Non-pigmented ciliary epithelial cell (primary cell): ENCODE measurements around the gene SIDT2.
"Not testable (repeated sequence)": the region's sequence is repeated elsewhere in the genome, so short reads cannot be mapped to it uniquely, and the experiment has no call there.

Experiments
- DNase-seq: peaks from one replicate; pipeline ENCODE4 v3.0.0-alpha.2; 2010; ENCODE audit warnings: low read depth

The SIDT2 gene

GRCh38 chr11:117204283-117205080, 25.9 kb downstream of the SIDT2 start:
- no peak for DNase-seq

- DNase-seq: no peak
Observed at GRCh38 chr11:117205211-117205818, 26.8 kb downstream of the SIDT2 start.

- not testable (repeated sequence) for DNase-seq
Observed at GRCh38 chr11:117206111-117206510, 27.6 kb downstream of the SIDT2 start.

GRCh38 chr11:117206859-117207258, 28.3 kb downstream of the SIDT2 start:
- not testable (repeated sequence) for DNase-seq

GRCh38 chr11:117207481-117207880, 28.9 kb downstream of the SIDT2 start:
- DNase-seq: not testable (repeated sequence)

- not testable (repeated sequence) for DNase-seq
Observed at GRCh38 chr11:117208710-117209109, 30.2 kb downstream of the SIDT2 start.

GRCh38 chr11:117209351-117210125, 31.0 kb downstream of the SIDT2 start:
- not testable (repeated sequence) for DNase-seq

- no peak for DNase-seq
Observed at GRCh38 chr11:117210620-117211019, 32.1 kb downstream of the SIDT2 start.

GRCh38 chr11:117212697-117213355, 34.3 kb downstream of the SIDT2 start:
- DNase-seq: no peak

- no peak for DNase-seq
Observed at GRCh38 chr11:117214404-117215110, 36.0 kb downstream of the SIDT2 start.

GRCh38 chr11:117217141-117218084, 38.9 kb downstream of the SIDT2 start:
- no peak for DNase-seq

- no peak for DNase-seq
Observed at GRCh38 chr11:117218133-117218915, 39.8 kb downstream of the SIDT2 start.

GRCh38 chr11:117219001-117219400, 40.5 kb downstream of the SIDT2 start:
- DNase-seq: no peak

- no peak for DNase-seq
Observed at GRCh38 chr11:117219455-117219854, 40.9 kb downstream of the SIDT2 start.

GRCh38 chr11:117219995-117220394, 41.5 kb downstream of the SIDT2 start:
- no peak for DNase-seq

GRCh38 chr11:117220568-117220967, 42.0 kb downstream of the SIDT2 start:
- no peak for DNase-seq

- no peak for DNase-seq
Observed at GRCh38 chr11:117220999-117221774, 42.6 kb downstream of the SIDT2 start.

GRCh38 chr11:117221775-117222517, 43.4 kb downstream of the SIDT2 start:
- no peak for DNase-seq
